ENCODE results near the gene TBC1D10B.
"Not testable (repeated sequence)": the region's sequence is repeated elsewhere in the genome, so short reads cannot be mapped to it uniquely, and the experiment has no call there.

The TBC1D10B gene

DNA sequence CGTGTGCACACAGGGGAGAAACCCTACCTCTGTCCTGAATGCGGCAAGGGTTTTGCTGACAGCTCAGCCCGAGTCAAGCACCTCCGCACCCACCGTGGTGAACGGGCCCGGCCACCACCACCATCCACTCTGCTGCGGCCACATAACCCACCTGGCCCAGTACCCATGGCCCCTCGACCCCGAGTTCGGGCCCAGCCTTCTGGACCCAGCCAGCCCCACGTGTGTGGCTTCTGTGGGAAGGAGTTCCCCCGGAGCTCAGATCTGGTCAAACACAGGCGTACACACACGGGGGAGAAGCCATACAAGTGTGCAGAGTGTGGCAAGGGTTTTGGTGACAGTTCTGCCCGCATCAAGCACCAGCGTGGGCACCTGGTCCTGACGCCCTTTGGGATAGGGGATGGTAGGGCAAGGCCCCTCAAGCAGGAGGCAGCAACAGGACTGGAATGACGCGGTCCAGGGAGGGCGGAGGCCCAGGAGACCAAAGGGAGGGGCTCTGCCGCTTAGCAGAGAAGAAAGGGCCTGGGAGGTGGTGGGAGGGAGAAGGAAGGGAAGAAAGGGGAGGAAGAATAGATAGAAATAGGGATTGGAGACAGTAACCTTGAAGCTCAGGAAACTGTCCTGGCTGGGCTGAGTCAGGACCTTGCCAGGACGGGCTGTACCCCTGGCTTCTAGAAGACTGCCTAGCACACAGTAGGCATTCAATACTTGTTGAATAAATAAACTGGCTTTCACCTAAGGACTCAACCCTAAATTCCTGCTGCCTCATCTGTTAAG is 28.6 kb upstream of the TBC1D10B start:
- in situ Hi-C loops (cut with MboI; ENCODE audit: low sequenced_read_pairs): no loop called here

- in situ Hi-C loops (cut with MboI; ENCODE audit: low sequenced_read_pairs): no loop called here
These were observed 27.7 kb upstream of the TBC1D10B start for GRCh38 chr16:30397776-30398660.

DNA sequence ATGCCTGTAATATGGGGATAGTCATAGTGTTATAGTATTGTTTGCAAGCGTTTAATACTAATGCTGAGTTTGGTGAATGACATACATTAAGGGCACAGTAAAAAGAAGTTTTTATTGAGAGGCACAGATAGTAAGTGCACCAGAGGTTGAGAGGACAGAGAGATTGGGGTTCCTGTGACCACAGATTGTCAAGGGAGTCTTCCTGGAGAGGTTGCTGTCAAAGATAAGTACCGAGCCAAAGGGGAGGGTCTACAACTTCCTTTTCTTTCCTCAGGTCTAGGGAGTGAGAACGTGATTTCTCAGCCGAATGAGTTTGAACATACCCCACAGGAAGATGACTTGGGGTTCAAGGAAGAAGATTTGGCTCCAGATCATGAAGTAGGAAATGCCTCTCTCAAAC is 26.8 kb upstream of the TBC1D10B start:
- in situ Hi-C loops (cut with MboI; ENCODE audit: low sequenced_read_pairs): no loop called here

- in situ Hi-C loops (cut with MboI; ENCODE audit: low sequenced_read_pairs): not testable (repeated sequence)
These were observed 26.3 kb upstream of the TBC1D10B start for GRCh38 chr16:30396627-30397026.

- in situ Hi-C loops (cut with MboI; ENCODE audit: low sequenced_read_pairs): no loop called here
These were observed 25.8 kb upstream of the TBC1D10B start for GRCh38 chr16:30395992-30396585.

DNA sequence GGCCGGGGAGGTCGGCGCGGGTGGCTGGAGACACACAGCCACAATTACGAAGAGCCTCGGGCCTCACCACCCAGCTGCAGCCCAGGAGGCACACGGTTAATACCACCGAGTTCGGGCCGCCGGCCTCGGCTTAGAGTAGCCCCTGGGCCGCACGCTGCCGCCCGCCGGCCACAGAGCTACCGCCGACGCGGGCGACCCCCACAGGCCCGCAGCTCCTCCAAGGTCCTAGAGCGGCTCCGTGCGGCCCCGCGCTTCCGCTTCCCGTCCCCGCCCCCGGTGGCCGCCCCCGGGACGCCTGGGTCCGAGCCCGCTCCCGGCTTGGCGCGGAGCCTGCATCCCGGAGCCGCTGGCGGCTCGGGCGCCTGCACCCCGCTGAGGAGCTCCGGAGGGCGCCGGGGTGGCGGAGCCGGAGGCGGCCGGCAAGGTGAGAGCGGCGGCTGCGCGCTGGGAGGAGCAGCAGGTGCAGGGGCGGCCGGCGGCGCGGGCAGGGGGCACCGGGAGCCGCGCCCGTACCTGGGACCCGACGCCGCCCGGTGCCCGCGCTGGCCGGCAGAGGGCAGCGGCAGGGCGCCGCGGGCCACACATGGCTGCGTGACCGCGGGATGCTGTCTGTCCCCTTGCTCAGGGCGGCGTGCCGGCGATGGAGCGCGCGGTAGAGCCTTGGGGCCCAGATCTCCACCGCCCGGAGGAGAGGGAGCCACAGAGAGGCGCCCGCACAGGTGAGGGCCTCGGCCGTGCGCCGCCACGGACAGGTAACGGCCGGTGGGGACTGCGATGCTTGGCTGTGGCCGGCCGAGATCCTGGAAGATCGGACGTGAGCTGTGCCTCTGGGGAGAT is 25.1 kb upstream of the TBC1D10B start, which contains the start of gene ZNF48:
Gene ZNF48 (plus strand): TSS at position 266 of the 837 bp plus-strand sequence. CDS start 375 bp downstream, at position 641.
- in situ Hi-C loops (cut with MboI; ENCODE audit: low sequenced_read_pairs): no loop called here

DNA sequence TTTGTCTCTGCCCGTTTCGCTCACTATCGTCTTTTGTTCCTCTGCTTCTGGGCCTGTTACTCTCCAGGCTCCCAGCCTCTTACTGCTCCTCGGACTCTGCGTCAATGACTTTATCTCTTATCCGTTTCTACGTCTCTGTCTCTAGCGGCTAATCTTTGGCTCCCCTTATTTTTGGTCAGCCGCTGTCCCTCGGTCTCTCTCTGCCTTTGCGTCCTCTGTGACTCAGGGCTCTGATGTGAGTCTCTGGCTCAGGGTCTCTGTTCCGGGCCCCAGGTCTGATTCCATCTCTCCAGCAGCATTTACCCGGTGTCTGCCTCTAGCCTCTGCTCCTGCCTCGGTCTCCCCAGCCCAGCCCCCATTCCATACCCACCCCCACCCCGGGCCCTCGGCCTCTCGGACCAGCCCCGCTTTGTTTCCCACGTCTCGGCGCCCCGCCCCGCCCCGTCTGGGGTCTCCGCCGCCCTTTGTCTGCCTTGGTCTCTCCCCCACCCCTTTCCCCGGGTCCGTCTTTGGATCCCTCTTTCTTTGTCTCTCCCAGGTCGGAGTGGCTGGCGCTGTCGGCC is 24.4 kb upstream of the TBC1D10B start:
- in situ Hi-C loops (cut with MboI; ENCODE audit: low sequenced_read_pairs): no loop called here

DNA sequence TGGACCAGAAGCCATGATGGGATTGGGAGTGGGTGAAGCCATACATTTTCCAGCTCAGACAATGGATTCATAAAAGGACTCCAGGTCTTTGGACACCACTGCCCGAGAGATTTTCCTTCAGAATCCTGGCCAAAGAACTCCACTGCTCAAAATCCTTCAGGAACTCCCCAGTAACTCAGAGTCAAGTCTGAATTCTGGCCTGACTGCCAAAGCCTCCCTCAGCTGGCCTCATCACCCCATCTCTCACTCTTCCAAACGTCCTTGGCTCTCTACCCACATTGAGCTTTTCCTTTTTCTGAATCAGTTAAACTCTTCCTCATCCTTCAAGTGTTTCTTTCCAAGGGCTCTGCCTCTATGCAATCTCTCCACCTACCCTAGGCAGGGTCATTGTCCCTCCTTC is 13.2 kb upstream of the TBC1D10B start:
- in situ Hi-C loops (cut with MboI; ENCODE audit: low sequenced_read_pairs): no loop called here

GRCh38 chr16:30382111-30382881 is 12.0 kb upstream of the TBC1D10B start, which contains the start of gene SEPTIN1:
Gene SEPTIN1 (minus strand): TSS chr16:30382561. CDS start chr16:30382542, 19 bp downstream.
- in situ Hi-C loops (cut with MboI; ENCODE audit: low sequenced_read_pairs): no loop called here

DNA sequence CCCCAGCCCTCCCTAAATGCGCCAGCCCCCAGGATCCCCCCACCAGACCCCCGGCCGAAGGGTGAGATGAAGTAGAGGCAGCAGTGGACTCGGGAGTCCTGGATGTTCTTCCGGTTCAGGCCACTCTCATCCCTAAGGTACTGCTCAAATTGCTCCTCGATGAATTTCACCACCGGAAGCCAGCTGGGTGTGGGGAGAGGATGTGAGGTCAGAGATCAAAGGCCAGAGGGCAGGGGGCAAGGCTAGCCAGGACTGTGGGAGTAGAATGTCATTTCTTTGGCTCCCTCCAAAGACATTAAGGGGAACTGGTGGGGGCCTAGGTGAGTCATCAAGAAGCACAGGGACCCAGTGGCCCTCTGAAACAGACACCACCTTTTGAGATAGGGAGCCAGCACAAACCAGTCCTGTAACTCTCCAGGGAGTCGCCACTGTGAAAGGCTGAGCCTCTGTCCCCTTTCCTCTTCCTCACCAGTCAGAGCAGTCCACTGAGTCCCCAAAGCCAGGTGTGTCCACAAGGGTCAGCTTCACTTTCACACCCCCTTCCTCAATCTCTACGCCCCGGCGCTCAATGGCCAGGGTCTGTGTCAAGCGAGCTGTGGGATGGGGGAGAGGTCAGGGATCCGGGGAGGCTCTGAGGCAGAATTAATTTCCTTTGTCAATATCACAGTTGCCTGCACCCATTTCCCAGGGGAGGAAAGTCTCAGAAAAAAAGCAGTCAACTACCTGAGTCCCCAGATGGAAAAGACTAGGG is 11.2 kb upstream of the TBC1D10B start:
- in situ Hi-C loops (cut with MboI; ENCODE audit: low sequenced_read_pairs): no loop called here

DNA sequence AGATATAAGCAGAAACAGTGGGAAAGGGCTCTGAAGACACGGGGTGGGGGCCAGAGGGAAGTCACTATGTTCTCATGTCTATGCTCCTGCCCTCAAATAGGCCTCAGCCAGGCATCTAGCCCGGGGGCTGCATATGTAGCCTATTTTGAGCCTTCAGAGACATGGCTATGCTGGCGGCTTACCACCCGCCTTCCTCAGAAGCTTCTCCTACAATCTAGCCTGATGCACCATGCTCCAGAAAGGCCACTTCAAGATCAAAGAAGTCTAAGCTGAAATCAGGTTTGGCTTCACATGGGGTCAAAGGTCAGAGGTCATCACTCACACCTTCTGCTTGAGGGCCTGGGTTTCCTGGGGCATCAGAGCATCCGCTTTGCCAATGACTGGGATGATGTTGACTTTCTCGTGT is 10.5 kb upstream of the TBC1D10B start:
- in situ Hi-C loops (cut with MboI; ENCODE audit: low sequenced_read_pairs): no loop called here

DNA sequence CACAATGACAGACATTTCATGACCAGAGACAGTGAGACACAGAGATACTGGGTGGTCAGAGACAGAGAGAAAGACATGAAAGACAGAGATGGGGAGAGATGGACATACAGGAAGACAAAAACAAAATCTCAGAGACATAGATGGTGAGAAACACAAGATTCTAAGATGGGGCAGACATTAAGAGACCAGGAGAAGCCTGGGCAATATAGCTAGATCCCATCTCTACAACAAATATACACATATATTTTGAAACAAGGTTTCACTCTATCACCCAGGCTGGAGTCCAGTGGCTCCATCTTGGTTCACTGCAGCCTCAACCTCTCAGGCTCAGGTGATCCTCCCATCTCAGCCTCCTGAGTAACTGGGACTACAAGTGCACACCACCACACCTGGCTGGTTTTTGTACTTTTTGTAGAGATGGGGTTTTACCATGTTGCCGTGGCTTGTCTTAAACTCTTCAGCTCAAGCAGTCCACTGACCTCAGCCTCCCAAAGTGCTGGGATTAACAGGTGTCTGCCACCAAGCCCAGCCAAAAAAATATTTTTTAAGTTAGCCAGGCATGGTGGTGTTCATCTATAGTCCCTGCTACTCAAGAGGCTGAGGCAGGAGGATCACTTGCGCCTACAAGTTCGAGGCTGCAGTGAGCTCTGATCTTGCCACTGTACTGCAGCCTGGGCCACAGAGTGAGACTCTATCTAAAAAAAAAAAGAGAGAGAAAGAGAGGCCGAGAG is 9.9 kb upstream of the TBC1D10B start:
- in situ Hi-C loops (cut with MboI; ENCODE audit: low sequenced_read_pairs): no loop called here

- in situ Hi-C loops (cut with MboI; ENCODE audit: low sequenced_read_pairs): no loop called here
These were observed 9.0 kb upstream of the TBC1D10B start for GRCh38 chr16:30379158-30379783.

DNA sequence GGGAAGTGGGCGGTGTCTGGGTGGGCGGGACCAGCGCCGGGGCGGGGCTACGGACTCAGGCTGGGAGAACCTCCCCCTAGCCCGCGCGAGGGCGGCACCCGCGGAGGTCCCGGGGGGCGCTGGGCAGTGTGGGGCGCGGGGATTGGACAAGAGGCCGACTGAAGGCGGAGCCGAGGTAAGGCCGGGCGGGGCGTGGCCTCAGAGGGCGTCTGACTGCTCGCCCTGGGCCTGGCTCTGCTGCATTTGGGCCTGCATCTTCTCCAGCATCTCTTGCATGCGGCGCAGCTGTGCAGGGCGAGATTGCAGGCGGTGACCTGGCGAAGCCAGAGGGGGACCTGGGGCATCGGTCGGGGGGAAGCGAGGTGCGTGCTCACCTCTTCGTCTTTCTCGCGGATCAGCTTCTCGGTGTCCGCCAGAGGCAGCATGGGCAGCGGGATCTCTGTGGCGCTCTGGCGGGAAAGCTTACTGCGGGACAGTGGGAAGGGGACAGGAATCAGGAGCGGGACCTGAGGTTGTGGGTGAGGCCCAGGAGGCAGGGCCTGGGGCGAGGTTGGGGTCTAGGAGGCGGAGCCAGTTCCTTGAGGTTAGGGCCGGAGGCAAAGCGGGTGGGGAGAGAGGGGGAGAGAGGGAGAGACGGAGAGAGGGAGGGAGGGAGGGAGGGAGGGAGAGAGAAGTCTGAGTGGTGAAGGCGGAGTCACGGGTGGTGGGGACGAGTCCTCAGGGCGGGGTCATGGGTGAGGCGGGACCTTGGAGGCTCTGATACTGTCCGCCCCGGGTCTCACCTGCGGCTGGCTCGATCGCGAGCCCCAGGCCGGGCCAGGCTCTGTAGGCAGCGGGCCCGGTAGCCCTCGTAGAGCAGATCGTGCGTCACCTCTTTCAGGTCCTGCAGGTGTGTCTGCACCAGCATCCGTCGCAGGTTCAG is 8.2 kb upstream of the TBC1D10B start:
- in situ Hi-C loops (cut with MboI; ENCODE audit: low sequenced_read_pairs): no loop called here

GRCh38 chr16:30377812-30378235 is 7.5 kb upstream of the TBC1D10B start:
- in situ Hi-C loops (cut with MboI; ENCODE audit: low sequenced_read_pairs): no loop called here

DNA sequence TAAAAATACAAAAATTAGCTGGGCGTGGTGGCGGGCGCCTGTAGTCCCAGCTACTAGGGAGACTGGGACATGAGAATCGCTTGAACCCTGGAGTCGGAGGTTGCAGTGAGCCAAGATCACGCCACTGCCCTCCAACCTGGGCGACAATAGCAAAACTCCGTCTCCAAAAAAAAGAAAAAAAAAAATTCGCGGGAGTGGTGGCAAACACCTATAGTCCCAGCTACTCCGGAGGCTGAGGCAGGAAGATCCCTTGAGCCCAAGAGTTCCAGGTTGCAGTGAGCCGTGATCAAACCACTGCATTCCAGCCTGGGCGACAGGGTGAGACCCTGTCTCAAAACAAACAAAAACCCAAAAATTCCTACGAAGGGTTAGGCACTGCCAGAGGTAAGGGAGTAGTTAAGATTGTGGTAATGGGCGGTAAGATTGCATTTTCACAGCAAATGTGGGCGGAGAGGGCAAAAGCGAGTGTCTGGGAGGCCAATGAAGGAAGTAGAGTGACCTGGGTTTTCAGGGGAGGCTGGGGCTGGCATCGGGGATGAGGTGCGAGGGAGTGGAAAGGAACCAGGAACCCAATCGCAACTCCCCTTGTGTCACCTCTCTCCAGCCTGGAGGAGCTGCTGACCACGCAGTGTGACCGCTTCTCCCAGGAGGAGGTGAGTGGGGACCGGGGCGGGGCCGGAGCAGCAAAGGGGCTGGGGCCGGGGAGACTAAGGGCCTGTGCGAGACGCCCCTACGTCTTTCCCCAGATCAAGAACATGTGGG is 6.9 kb upstream of the TBC1D10B start:
- in situ Hi-C loops (cut with MboI; ENCODE audit: low sequenced_read_pairs): no loop called here
